ENCODE results near the gene MCFD2.

MCFD2 gene

GRCh38 chr2:46873604-46874068, 42.0 kb downstream of the MCFD2 start:
- H3K4me3 ChIP-seq (ENCODE audit: severe bottlenecking), result no peak overlapping the region
- DNase-seq (ENCODE audit: low spot score), result peak; percentile 90
- H3K9me3 ChIP-seq (ENCODE audit: severe bottlenecking), result no peaks in the 10 kb centered on the region
- H3K36me3 ChIP-seq (ENCODE audit: low read depth), result no peaks in the 10 kb centered on the region
- ATAC-seq (ENCODE audit: low read depth), result peak; percentile 95
- H3K4me1 ChIP-seq (ENCODE audit: insufficient read depth, poor library complexity, severe bottlenecking), result peaks cover 12% of the 10 kb centered on the region
- TF ChIP-seq CTCF (IDR thresholded peaks at IDR 0.05; ENCODE audit: poor library complexity, severe bottlenecking), result no peak
- peak overlapping the region; percentile 58 for H3K27ac ChIP-seq (ENCODE audit: poor library complexity, severe bottlenecking)
- no peaks in the 10 kb centered on the region for H3K27me3 ChIP-seq (ENCODE audit: insufficient read depth, poor library complexity, severe bottlenecking)

- Histone ChIP-seq H3K27ac (ENCODE audit: poor library complexity, severe bottlenecking) (peak overlapping the region; percentile 58), H3K4me3 (ENCODE audit: severe bottlenecking) (no peak overlapping the region), H3K9me3 (ENCODE audit: severe bottlenecking) (no peaks in the 10 kb centered on the region), H3K36me3 (ENCODE audit: low read depth) (no peaks in the 10 kb centered on the region), H3K4me1 (ENCODE audit: insufficient read depth, poor library complexity, severe bottlenecking) (peaks cover 12% of the 10 kb centered on the region), H3K27me3 (ENCODE audit: insufficient read depth, poor library complexity, severe bottlenecking) (no peaks in the 10 kb centered on the region)
- DNase-seq (ENCODE audit: low spot score) (no peak), ATAC-seq (ENCODE audit: low read depth) (peak; percentile 11; the same call in 2 of the 3 replicates)
- TF ChIP-seq CTCF (IDR thresholded peaks at IDR 0.05; ENCODE audit: poor library complexity, severe bottlenecking), result no peak
Measured at GRCh38 chr2:46872902-46873603, 42.6 kb downstream of the MCFD2 start.

GRCh38 chr2:46871976-46872381, 43.6 kb downstream of the MCFD2 start:
- Histone ChIP-seq H3K9me3 (ENCODE audit: severe bottlenecking) (no peaks in the 10 kb centered on the region), H3K36me3 (ENCODE audit: low read depth) (no peaks in the 10 kb centered on the region), H3K27ac (ENCODE audit: poor library complexity, severe bottlenecking) (no peak overlapping the region), H3K4me3 (ENCODE audit: severe bottlenecking) (no peak overlapping the region), H3K4me1 (ENCODE audit: insufficient read depth, poor library complexity, severe bottlenecking) (peaks cover 12% of the 10 kb centered on the region), H3K27me3 (ENCODE audit: insufficient read depth, poor library complexity, severe bottlenecking) (no peaks in the 10 kb centered on the region)
- ATAC-seq (ENCODE audit: low read depth) (no peak), DNase-seq (ENCODE audit: low spot score) (no peak)
- no peak for TF ChIP-seq CTCF (IDR thresholded peaks at IDR 0.05; ENCODE audit: poor library complexity, severe bottlenecking)

- Histone ChIP-seq H3K27ac (ENCODE audit: poor library complexity, severe bottlenecking) (no peak overlapping the region), H3K4me3 (ENCODE audit: severe bottlenecking) (no peak overlapping the region), H3K9me3 (ENCODE audit: severe bottlenecking) (peaks cover under 1% of the 10 kb centered on the region), H3K27me3 (ENCODE audit: insufficient read depth, poor library complexity, severe bottlenecking) (no peaks in the 10 kb centered on the region), H3K36me3 (ENCODE audit: low read depth) (no peaks in the 10 kb centered on the region), H3K4me1 (ENCODE audit: insufficient read depth, poor library complexity, severe bottlenecking) (peaks cover 15% of the 10 kb centered on the region)
- DNase-seq (ENCODE audit: low spot score), result no peak
- TF ChIP-seq CTCF (IDR thresholded peaks at IDR 0.05; ENCODE audit: poor library complexity, severe bottlenecking), result no peak
- ATAC-seq (ENCODE audit: low read depth), result no peak
Measured at GRCh38 chr2:46870051-46870839, 45.4 kb downstream of the MCFD2 start.
